ENCODE measurements around the gene SYTL3.

DNA sequence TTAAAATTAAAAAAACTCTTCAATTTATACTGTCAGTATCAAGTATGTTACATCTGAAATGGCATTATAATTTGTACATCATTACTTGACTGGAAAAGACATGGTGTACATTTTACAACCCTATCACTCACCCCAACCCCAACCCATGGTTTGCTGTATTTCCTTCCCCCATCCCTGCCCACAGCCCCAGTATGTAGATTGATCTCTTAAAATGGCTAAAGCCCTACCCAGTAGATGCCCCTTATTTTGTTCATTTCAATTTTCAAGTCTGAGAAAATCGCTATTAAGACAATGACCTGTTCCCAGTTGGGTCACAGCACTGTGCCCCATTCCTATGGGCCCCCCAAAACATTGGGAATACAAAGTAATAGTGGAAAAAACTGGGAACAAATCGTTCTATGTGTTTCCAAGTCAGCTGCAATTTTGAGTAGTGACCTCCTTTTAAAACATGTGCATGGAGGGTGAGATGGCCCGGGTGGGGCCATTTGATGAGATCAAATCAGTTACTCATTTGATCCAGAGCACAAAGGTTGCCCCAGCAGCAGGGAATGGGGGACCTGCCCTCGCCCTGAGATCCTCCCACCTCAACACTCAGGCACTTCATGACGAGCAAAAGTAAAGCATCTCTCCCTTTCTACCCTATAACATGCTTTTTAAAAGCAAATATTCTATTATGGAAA is 156.0 kb downstream of the SYTL3 start:
- TF ChIP-seq, protein P1, sequence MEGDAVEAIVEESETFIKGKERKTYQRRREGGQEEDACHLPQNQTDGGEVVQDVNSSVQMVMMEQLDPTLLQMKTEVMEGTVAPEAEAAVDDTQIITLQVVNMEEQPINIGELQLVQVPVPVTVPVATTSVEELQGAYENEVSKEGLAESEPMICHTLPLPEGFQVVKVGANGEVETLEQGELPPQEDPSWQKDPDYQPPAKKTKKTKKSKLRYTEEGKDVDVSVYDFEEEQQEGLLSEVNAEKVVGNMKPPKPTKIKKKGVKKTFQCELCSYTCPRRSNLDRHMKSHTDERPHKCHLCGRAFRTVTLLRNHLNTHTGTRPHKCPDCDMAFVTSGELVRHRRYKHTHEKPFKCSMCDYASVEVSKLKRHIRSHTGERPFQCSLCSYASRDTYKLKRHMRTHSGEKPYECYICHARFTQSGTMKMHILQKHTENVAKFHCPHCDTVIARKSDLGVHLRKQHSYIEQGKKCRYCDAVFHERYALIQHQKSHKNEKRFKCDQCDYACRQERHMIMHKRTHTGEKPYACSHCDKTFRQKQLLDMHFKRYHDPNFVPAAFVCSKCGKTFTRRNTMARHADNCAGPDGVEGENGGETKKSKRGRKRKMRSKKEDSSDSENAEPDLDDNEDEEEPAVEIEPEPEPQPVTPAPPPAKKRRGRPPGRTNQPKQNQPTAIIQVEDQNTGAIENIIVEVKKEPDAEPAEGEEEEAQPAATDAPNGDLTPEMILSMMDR (conservative IDR thresholded peaks at IDR 0.05; ENCODE audit: low read depth in 2 of 2): no peak
- TF ChIP-seq EZH2 (IDR thresholded peaks at IDR 0.05; ENCODE audit: low read depth, unreplicated experiment) (no peak), JUNB (IDR thresholded peaks at IDR 0.05; ENCODE audit: unreplicated experiment) (no peak), POLR2AphosphoS5 (IDR thresholded peaks at IDR 0.05; ENCODE audit: low read depth) (no peak), EZH2phosphoT487 (IDR thresholded peaks at IDR 0.05; ENCODE audit: unreplicated experiment) (no peak), ZNF114 (CRISPR knock-in tag; IDR thresholded peaks at IDR 0.05) (no peak), CREB1 (CRISPR knock-in tag; IDR thresholded peaks at IDR 0.05; ENCODE audit: low read depth) (no peak), NANOG (IDR thresholded peaks at IDR 0.05; ENCODE audit: borderline replicate concordance) (no peak), ZNF331 (CRISPR knock-in tag; IDR thresholded peaks at IDR 0.05; ENCODE audit: low read depth) (no peak), STAT1 (IDR thresholded peaks at IDR 0.05; ENCODE audit: unreplicated experiment) (no peak)
- TF ChIP-seq, protein P2, sequence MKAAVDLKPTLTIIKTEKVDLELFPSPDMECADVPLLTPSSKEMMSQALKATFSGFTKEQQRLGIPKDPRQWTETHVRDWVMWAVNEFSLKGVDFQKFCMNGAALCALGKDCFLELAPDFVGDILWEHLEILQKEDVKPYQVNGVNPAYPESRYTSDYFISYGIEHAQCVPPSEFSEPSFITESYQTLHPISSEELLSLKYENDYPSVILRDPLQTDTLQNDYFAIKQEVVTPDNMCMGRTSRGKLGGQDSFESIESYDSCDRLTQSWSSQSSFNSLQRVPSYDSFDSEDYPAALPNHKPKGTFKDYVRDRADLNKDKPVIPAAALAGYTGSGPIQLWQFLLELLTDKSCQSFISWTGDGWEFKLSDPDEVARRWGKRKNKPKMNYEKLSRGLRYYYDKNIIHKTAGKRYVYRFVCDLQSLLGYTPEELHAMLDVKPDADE (IDR thresholded peaks at IDR 0.05): no peak
- TF ChIP-seq, protein P3, sequence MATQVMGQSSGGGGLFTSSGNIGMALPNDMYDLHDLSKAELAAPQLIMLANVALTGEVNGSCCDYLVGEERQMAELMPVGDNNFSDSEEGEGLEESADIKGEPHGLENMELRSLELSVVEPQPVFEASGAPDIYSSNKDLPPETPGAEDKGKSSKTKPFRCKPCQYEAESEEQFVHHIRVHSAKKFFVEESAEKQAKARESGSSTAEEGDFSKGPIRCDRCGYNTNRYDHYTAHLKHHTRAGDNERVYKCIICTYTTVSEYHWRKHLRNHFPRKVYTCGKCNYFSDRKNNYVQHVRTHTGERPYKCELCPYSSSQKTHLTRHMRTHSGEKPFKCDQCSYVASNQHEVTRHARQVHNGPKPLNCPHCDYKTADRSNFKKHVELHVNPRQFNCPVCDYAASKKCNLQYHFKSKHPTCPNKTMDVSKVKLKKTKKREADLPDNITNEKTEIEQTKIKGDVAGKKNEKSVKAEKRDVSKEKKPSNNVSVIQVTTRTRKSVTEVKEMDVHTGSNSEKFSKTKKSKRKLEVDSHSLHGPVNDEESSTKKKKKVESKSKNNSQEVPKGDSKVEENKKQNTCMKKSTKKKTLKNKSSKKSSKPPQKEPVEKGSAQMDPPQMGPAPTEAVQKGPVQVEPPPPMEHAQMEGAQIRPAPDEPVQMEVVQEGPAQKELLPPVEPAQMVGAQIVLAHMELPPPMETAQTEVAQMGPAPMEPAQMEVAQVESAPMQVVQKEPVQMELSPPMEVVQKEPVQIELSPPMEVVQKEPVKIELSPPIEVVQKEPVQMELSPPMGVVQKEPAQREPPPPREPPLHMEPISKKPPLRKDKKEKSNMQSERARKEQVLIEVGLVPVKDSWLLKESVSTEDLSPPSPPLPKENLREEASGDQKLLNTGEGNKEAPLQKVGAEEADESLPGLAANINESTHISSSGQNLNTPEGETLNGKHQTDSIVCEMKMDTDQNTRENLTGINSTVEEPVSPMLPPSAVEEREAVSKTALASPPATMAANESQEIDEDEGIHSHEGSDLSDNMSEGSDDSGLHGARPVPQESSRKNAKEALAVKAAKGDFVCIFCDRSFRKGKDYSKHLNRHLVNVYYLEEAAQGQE (IDR thresholded peaks at IDR 0.05; ENCODE audit: unreplicated experiment): no peak
- TF ChIP-seq, protein P4, sequence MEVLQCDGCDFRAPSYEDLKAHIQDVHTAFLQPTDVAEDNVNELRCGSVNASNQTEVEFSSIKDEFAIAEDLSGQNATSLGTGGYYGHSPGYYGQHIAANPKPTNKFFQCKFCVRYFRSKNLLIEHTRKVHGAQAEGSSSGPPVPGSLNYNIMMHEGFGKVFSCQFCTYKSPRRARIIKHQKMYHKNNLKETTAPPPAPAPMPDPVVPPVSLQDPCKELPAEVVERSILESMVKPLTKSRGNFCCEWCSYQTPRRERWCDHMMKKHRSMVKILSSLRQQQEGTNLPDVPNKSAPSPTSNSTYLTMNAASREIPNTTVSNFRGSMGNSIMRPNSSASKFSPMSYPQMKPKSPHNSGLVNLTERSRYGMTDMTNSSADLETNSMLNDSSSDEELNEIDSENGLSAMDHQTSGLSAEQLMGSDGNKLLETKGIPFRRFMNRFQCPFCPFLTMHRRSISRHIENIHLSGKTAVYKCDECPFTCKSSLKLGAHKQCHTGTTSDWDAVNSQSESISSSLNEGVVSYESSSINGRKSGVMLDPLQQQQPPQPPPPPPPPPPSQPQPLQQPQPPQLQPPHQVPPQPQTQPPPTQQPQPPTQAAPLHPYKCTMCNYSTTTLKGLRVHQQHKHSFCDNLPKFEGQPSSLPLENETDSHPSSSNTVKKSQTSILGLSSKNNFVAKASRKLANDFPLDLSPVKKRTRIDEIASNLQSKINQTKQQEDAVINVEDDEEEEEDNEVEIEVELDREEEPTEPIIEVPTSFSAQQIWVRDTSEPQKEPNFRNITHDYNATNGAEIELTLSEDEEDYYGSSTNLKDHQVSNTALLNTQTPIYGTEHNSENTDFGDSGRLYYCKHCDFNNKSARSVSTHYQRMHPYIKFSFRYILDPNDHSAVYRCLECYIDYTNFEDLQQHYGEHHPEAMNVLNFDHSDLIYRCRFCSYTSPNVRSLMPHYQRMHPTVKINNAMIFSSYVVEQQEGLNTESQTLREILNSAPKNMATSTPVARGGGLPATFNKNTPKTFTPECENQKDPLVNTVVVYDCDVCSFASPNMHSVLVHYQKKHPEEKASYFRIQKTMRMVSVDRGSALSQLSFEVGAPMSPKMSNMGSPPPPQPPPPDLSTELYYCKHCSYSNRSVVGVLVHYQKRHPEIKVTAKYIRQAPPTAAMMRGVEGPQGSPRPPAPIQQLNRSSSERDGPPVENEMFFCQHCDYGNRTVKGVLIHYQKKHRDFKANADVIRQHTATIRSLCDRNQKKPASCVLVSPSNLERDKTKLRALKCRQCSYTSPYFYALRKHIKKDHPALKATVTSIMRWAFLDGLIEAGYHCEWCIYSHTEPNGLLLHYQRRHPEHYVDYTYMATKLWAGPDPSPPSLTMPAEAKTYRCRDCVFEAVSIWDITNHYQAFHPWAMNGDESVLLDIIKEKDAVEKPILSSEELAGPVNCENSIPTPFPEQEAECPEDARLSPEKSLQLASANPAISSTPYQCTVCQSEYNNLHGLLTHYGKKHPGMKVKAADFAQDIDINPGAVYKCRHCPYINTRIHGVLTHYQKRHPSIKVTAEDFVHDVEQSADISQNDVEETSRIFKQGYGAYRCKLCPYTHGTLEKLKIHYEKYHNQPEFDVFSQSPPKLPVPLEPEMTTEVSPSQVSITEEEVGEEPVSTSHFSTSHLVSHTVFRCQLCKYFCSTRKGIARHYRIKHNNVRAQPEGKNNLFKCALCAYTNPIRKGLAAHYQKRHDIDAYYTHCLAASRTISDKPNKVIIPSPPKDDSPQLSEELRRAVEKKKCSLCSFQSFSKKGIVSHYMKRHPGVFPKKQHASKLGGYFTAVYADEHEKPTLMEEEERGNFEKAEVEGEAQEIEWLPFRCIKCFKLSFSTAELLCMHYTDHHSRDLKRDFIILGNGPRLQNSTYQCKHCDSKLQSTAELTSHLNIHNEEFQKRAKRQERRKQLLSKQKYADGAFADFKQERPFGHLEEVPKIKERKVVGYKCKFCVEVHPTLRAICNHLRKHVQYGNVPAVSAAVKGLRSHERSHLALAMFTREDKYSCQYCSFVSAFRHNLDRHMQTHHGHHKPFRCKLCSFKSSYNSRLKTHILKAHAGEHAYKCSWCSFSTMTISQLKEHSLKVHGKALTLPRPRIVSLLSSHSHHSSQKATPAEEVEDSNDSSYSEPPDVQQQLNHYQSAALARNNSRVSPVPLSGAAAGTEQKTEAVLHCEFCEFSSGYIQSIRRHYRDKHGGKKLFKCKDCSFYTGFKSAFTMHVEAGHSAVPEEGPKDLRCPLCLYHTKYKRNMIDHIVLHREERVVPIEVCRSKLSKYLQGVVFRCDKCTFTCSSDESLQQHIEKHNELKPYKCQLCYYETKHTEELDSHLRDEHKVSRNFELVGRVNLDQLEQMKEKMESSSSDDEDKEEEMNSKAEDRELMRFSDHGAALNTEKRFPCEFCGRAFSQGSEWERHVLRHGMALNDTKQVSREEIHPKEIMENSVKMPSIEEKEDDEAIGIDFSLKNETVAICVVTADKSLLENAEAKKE (CRISPR knock-in tag; IDR thresholded peaks at IDR 0.05): no peak
